HepG2 (cell line): Measurements from ENCODE around the gene TMEM63C. TPM values are rescaled to one million over a fixed set of nuclear protein-coding genes. Genes with fewer than 3 reads are reported as not detected.

Source experiments
- AHDC1 ChIP-seq: sonication (generic); formaldehyde crosslinking; IDR thresholded peaks from 2 replicates; pipeline ENCODE4 v1.5.1; 2020; ENCODE audit warnings: mild to moderate bottlenecking, missing genetic modification reagents, borderline replicate concordance
- CEBPG ChIP-seq: IDR thresholded peaks from 2 replicates; pipeline ENCODE4 v1.6.1; 2016
- CREB3 ChIP-seq: sonication (generic); formaldehyde crosslinking; IDR thresholded peaks from 2 replicates; pipeline ENCODE4 v1.5.0; 2020; ENCODE audit warnings: missing genetic modification reagents
- FOXA3 ChIP-seq: IDR thresholded peaks from 2 replicates; pipeline ENCODE4 v1.6.1; 2016; ENCODE audit warnings: missing genetic modification reagents, missing compliant biosample characterization
- MAFG ChIP-seq: sonication (generic); formaldehyde crosslinking; IDR thresholded peaks from 2 replicates; pipeline ENCODE4 v1.5.1; 2020; ENCODE audit warnings: mild to moderate bottlenecking, missing genetic modification reagents
- NKX3-1 ChIP-seq: sonication (generic); formaldehyde crosslinking; IDR thresholded peaks from 2 replicates; pipeline ENCODE4 v1.5.0; 2020; ENCODE audit warnings: missing genetic modification reagents
- RARA ChIP-seq: IDR thresholded peaks from 2 replicates; pipeline ENCODE4 v1.6.1; 2016; ENCODE audit warnings: missing genetic modification reagents, missing compliant biosample characterization
- SATB2 ChIP-seq: sonication (generic); formaldehyde crosslinking; IDR thresholded peaks from 2 replicates; pipeline ENCODE4 v1.5.0; 2020; ENCODE audit warnings: missing genetic modification reagents
- SIX1 ChIP-seq: sonication (generic); formaldehyde crosslinking; IDR thresholded peaks from 2 replicates; pipeline ENCODE4 v1.4.0; 2020; ENCODE audit warnings: missing genetic modification reagents, borderline replicate concordance
- TIGD3 ChIP-seq: sonication (generic); formaldehyde crosslinking; IDR thresholded peaks from 2 replicates; pipeline ENCODE4 v1.5.1; 2020; ENCODE audit warnings: mild to moderate bottlenecking, missing genetic modification reagents, borderline replicate concordance
- U2AF2 ChIP-seq: fragments of 200-400 bp; formaldehyde crosslinking; IDR thresholded peaks from 2 replicates; pipeline ENCODE4 v1.6.1; 2017; ENCODE audit warnings: low read depth, mild to moderate bottlenecking, low read length
- ZC3H13 ChIP-seq: sonication (generic); formaldehyde crosslinking; IDR thresholded peaks from 2 replicates; pipeline ENCODE4 v1.8.1; 2023; ENCODE audit warnings: mild to moderate bottlenecking, missing genetic modification reagents, moderate library complexity
- ZNF101 ChIP-seq: sonication (generic); formaldehyde crosslinking; IDR thresholded peaks from 2 replicates; pipeline ENCODE4 v1.4.0; 2020; ENCODE audit warnings: mild to moderate bottlenecking, low read depth, missing genetic modification reagents, borderline replicate concordance
- ZNF329 ChIP-seq: sonication (generic); formaldehyde crosslinking; IDR thresholded peaks from 2 replicates; pipeline ENCODE4 v1.9.0; 2021; ENCODE audit warnings: low read depth, mild to moderate bottlenecking, missing genetic modification reagents
- ZNF446 ChIP-seq: sonication (generic); formaldehyde crosslinking; IDR thresholded peaks from 2 replicates; pipeline ENCODE4 v1.5.0; 2020; ENCODE audit warnings: mild to moderate bottlenecking, missing genetic modification reagents
- ZNF550 ChIP-seq: sonication (generic); formaldehyde crosslinking; IDR thresholded peaks from 2 replicates; pipeline ENCODE4 v1.4.0; 2020; ENCODE audit warnings: mild to moderate bottlenecking, missing genetic modification reagents, borderline replicate concordance
- ZNF678 ChIP-seq: sonication (generic); formaldehyde crosslinking; IDR thresholded peaks from 2 replicates; pipeline ENCODE4 v1.4.0; 2020; ENCODE audit warnings: mild to moderate bottlenecking, missing genetic modification reagents
- ZNF720 ChIP-seq: sonication (generic); formaldehyde crosslinking; IDR thresholded peaks from 2 replicates; pipeline ENCODE4 v1.4.0; 2020; ENCODE audit warnings: missing genetic modification reagents
- polyA plus RNA-seq, 8 experiments: library from polyadenylated mRNA; depleted of rRNA in 3 of 8; stranded (reverse) in 7 of 8; unstranded in 1 of 8; fragments of >200 nt; fragmentation: Illumina TruSeq in 4 of 8; extraction: Trizol in 4 of 8; gene quantifications; 2 replicates each; pipeline versions ENCODE4 v1.2.1 to v1.2.3, GENCODE V29; 2011 to 2016; ENCODE audit warnings: low read depth in 4 of 8, missing spikeins in 1 of 8, mixed read lengths in 1 of 8; ENCODE audit not compliant: insufficient read depth in 1 of 8
- total RNA-seq, 5 experiments: library from RNA; depleted of rRNA; stranded (reverse); fragments of >200 nt; fragmentation: Illumina TruSeq; extraction: Trizol; gene quantifications; 2 replicates each; pipeline ENCODE4 v1.2.3, GENCODE V29; 2016; ENCODE audit warnings: low read depth in 1 of 5
- TF ChIP-seq, protein P1 (sequence below): sonication (generic); formaldehyde crosslinking; IDR thresholded peaks from 2 replicates; pipeline ENCODE4 v1.4.0; 2020; ENCODE audit warnings: missing genetic modification reagents

TMEM63C gene
- total and polyA plus RNA-seq, 2 of the 13 experiments (the other 11 are each of a cell fraction or from before 2014, with no cell fraction given) = 0.17 to 0.27 TPM

DNA sequence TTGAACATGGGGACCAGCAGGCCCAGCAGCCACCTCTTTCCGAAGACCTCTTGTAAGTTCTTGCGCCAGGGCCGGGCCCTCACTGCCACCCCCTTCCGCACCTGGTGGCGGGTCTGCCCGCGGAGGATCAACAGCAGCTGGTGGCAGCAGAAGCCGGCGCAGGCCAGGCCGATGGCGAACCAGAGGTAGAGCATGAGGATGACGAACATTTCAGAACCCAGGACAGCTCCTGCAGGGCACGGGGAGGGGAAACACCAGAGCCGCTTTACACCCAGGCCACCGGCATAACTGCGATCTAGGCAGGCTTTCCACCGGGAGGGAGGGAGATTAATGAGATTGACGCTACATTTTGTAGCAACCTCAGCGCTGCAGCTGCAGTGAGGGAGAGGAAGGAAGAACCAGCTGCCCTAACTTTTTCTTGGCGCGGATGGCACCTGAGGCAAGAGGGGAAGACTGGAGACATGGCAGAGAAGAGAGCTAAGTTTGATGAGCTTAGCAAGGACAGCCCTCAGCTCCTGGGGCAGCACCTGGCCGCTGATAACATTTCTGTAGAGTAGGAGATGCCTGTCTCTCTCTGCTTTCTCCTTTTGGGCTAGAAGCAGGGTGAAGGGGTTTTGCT lies 47.8 kb upstream of the TMEM63C start (continued):
- TF ChIP-seq U2AF2 (no peak), ZNF446 (0 out of 2 replicates have a peak, but pooled peaks have one; percentile 70), SATB2 (CRISPR knock-in tag) (peak; percentile 73; the same call in 1 of the 2 replicates), ZNF550 (CRISPR knock-in tag) (no peak), SIX1 (CRISPR knock-in tag) (no peak), ZC3H13 (no peak), FOXA3 (CRISPR knock-in tag) (peak; percentile 21; the same call in 1 of the 2 replicates), CREB3 (CRISPR knock-in tag) (no peak), CEBPG (CRISPR knock-in tag) (no peak), MAFG (no peak), AHDC1 (CRISPR knock-in tag) (no peak), NKX3-1 (CRISPR knock-in tag) (peak; percentile 73; the same call in 1 of the 2 replicates), TIGD3 (CRISPR knock-in tag) (no peak), ZNF678 (CRISPR knock-in tag) (0 out of 2 replicates have a peak, but pooled peaks have one; percentile 50), ZNF329 (no peak), ZNF101 (CRISPR knock-in tag) (no peak), RARA (peak; percentile 63), ZNF720 (CRISPR knock-in tag) (no peak)
- TF ChIP-seq, protein P1, sequence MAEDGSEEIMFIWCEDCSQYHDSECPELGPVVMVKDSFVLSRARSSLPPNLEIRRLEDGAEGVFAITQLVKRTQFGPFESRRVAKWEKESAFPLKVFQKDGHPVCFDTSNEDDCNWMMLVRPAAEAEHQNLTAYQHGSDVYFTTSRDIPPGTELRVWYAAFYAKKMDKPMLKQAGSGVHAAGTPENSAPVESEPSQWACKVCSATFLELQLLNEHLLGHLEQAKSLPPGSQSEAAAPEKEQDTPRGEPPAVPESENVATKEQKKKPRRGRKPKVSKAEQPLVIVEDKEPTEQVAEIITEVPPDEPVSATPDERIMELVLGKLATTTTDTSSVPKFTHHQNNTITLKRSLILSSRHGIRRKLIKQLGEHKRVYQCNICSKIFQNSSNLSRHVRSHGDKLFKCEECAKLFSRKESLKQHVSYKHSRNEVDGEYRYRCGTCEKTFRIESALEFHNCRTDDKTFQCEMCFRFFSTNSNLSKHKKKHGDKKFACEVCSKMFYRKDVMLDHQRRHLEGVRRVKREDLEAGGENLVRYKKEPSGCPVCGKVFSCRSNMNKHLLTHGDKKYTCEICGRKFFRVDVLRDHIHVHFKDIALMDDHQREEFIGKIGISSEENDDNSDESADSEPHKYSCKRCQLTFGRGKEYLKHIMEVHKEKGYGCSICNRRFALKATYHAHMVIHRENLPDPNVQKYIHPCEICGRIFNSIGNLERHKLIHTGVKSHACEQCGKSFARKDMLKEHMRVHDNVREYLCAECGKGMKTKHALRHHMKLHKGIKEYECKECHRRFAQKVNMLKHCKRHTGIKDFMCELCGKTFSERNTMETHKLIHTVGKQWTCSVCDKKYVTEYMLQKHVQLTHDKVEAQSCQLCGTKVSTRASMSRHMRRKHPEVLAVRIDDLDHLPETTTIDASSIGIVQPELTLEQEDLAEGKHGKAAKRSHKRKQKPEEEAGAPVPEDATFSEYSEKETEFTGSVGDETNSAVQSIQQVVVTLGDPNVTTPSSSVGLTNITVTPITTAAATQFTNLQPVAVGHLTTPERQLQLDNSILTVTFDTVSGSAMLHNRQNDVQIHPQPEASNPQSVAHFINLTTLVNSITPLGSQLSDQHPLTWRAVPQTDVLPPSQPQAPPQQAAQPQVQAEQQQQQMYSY (CRISPR knock-in tag) = no peak
